Esophagus squamous epithelium (tissue), 4 donors: ENCODE measurements around the gene TBL2.

ENCODE experiments used
- CTCF ChIP-seq, 6 experiments: fragments of 450-650 bp in 4 of 6; fragments of 200-600 bp in 2 of 6; sonication (generic) in 2 of 6; IDR thresholded peaks; one replicate each; pipeline ENCODE4 v1.5.1; 2016 to 2019; ENCODE audit warnings: antibody characterized with exemption in 6 of 6, mild to moderate bottlenecking in 4 of 6, moderate library complexity in 4 of 6
- POLR2A ChIP-seq, 4 donors: fragments of 450-650 bp; IDR thresholded peaks; one replicate each; pipeline ENCODE4 v1.6.1; 2017; ENCODE audit warnings: antibody characterized with exemption in 4 of 4, mild to moderate bottlenecking in 4 of 4, moderate library complexity in 3 of 4

- TF ChIP-seq CTCF (IDR thresholded peaks at IDR 0.05) (no peak), POLR2A (IDR thresholded peaks at IDR 0.05) (no peak)
Measured at GRCh38 chr7:73586911-73587310, 8.5 kb upstream of the TBL2 start.
